Midbrain (tissue), 1 donor: ENCODE data around the gene ZNF729.
A peak's percentile ranks its signal among the peaks of the same experiment; 100 is the strongest.
"Not testable (repeated sequence)": the region's sequence is repeated elsewhere in the genome, so short reads cannot be mapped to it uniquely, and the experiment has no call there.

ENCODE experiments used
- DNase-seq: peaks from one replicate; lab custom pipeline; 2025; lab: John Stamatoyannopoulos, UW

ZNF729 gene

GRCh38 chr19:22286151-22286810 lies at the start of gene ZNF729:
Gene ZNF729, plus strand, starts transcription at chr19:22286441. Its CDS starts 85 bp downstream, at chr19:22286526.
- DNase-seq = peak; percentile 22

GRCh38 chr19:22256856-22257255 lies 29.4 kb upstream of the ZNF729 start:
- DNase-seq = no peak

GRCh38 chr19:22257381-22257780 lies 28.9 kb upstream of the ZNF729 start:
- no peak for DNase-seq

GRCh38 chr19:22257916-22258315 lies 28.3 kb upstream of the ZNF729 start:
- no peak for DNase-seq

GRCh38 chr19:22260499-22260898 lies 25.7 kb upstream of the ZNF729 start:
- DNase-seq = no peak

GRCh38 chr19:22261596-22261995 lies 24.6 kb upstream of the ZNF729 start:
- DNase-seq = no peak

- DNase-seq = no peak
Observed at GRCh38 chr19:22263121-22263520, 23.1 kb upstream of the ZNF729 start.

GRCh38 chr19:22321554-22321953 lies 35.3 kb downstream of the ZNF729 start:
- not testable (repeated sequence) for DNase-seq

- no peak for DNase-seq
Observed at GRCh38 chr19:22326219-22326618, 40.0 kb downstream of the ZNF729 start.

- no peak for DNase-seq
Observed at GRCh38 chr19:22327321-22327720, 41.1 kb downstream of the ZNF729 start.

- no peak for DNase-seq
Observed at GRCh38 chr19:22331521-22331920, 45.3 kb downstream of the ZNF729 start.

GRCh38 chr19:22332924-22333323 lies 46.7 kb downstream of the ZNF729 start:
- DNase-seq = no peak

- DNase-seq = no peak
Observed at GRCh38 chr19:22335716-22336115, 49.5 kb downstream of the ZNF729 start.

- DNase-seq = no peak
Observed at GRCh38 chr19:22354665-22355064, 68.4 kb downstream of the ZNF729 start.
